Tibial nerve (tissue), 4 donors: ENCODE measurements around the gene KLHL30.

Source experiments
- CTCF ChIP-seq, 5 experiments: fragments of 200-600 bp in 3 of 5; fragments of 450-650 bp in 2 of 5; sonication (generic) in 3 of 5; IDR thresholded peaks; one replicate each; pipeline ENCODE4 v1.5.1; 2016 to 2019; ENCODE audit warnings: antibody characterized with exemption in 5 of 5, mild to moderate bottlenecking in 3 of 5, moderate library complexity in 2 of 5
- EP300 ChIP-seq, 2 donors: sonication (generic); formaldehyde crosslinking; IDR thresholded peaks; one replicate each; pipeline ENCODE4 v1.6.1; 2017; ENCODE audit warnings: antibody characterized with exemption in 2 of 2, mild to moderate bottlenecking in 1 of 2
- POLR2A ChIP-seq, 2 donors: fragments of 450-650 bp; IDR thresholded peaks; one replicate each; pipeline ENCODE4 v1.6.1; 2017; ENCODE audit warnings: antibody characterized with exemption in 2 of 2, mild to moderate bottlenecking in 2 of 2, moderate library complexity in 2 of 2

GRCh38 chr2:238113611-238114010, 24.9 kb upstream of the KLHL30 start:
- TF ChIP-seq POLR2A (IDR thresholded peaks at IDR 0.05) (no peak), CTCF (IDR thresholded peaks at IDR 0.05) (no peak), EP300 (IDR thresholded peaks at IDR 0.05) (no peak)
